HepG2 (cell line): ENCODE results near the gene SPHK1. TPM values are rescaled to one million over a fixed set of nuclear protein-coding genes. Genes with fewer than 3 reads are reported as not detected.
A peak's percentile ranks its signal among the peaks of the same experiment; 100 is the strongest.

Experiments used
- ARID2 ChIP-seq: sonication (generic); formaldehyde crosslinking; IDR thresholded peaks from 2 replicates; pipeline ENCODE4 v1.8.1; 2022; ENCODE audit warnings: mild to moderate bottlenecking, missing genetic modification reagents, borderline replicate concordance
- CBFB ChIP-seq: sonication (generic); formaldehyde crosslinking; IDR thresholded peaks from 2 replicates; pipeline ENCODE4 v1.4.0; 2020; ENCODE audit warnings: missing genetic modification reagents
- GLI4 ChIP-seq: sonication (generic); formaldehyde crosslinking; IDR thresholded peaks from 2 replicates; pipeline ENCODE4 v1.5.1; 2020; ENCODE audit warnings: missing genetic modification reagents, mild to moderate bottlenecking, moderate library complexity, borderline replicate concordance
- HNF1A ChIP-seq, 2 experiments: sonication (generic) in 1 of 2; formaldehyde crosslinking in 1 of 2; IDR thresholded peaks; 2 replicates each; pipeline versions ENCODE4 v1.4.0 to v1.6.1; 2016 to 2020; ENCODE audit warnings: borderline replicate concordance in 1 of 2, low read depth in 1 of 2, mild to moderate bottlenecking in 1 of 2, missing genetic modification reagents in 1 of 2
- ISX ChIP-seq: sonication (generic); formaldehyde crosslinking; conservative IDR thresholded peaks from 2 replicates; pipeline ENCODE4 v1.5.0; 2020; ENCODE audit warnings: missing genetic modification reagents
- MYNN ChIP-seq: sonication (generic); formaldehyde crosslinking; IDR thresholded peaks from 2 replicates; pipeline ENCODE4 v1.4.0; 2020; ENCODE audit warnings: mild to moderate bottlenecking, low read depth, missing genetic modification reagents
- PHF5A ChIP-seq: IDR thresholded peaks from one replicate; pipeline ENCODE4 v1.6.1; 2018; ENCODE audit warnings: low read depth, missing genetic modification reagents; ENCODE audit not compliant: unreplicated experiment
- SRSF9 ChIP-seq: fragments of 200-400 bp; formaldehyde crosslinking; IDR thresholded peaks from 2 replicates; pipeline ENCODE4 v1.6.1; 2018; ENCODE audit warnings: borderline replicate concordance, mild to moderate bottlenecking, low read depth, low read length; ENCODE audit not compliant: insufficient read depth, poor library complexity, severe bottlenecking
- ZFY ChIP-seq: sonication (generic); formaldehyde crosslinking; IDR thresholded peaks from 2 replicates; pipeline ENCODE4 v1.4.0; 2020; ENCODE audit warnings: missing genetic modification reagents
- ZNF276 ChIP-seq: sonication (generic); formaldehyde crosslinking; IDR thresholded peaks from 2 replicates; pipeline ENCODE4 v1.4.0; 2020; ENCODE audit warnings: mild to moderate bottlenecking, low read depth, missing genetic modification reagents
- ZNF354B ChIP-seq: sonication (generic); formaldehyde crosslinking; IDR thresholded peaks from 2 replicates; pipeline ENCODE4 v1.8.0; 2022; ENCODE audit warnings: mild to moderate bottlenecking, missing genetic modification reagents
- ZNF883 ChIP-seq: sonication (generic); formaldehyde crosslinking; IDR thresholded peaks from 2 replicates; pipeline ENCODE4 v1.5.1; 2020; ENCODE audit warnings: mild to moderate bottlenecking, missing genetic modification reagents; ENCODE audit errors: not compliant biosample characterization
- polyA plus RNA-seq, 8 experiments: library from polyadenylated mRNA; depleted of rRNA in 3 of 8; stranded (reverse) in 7 of 8; unstranded in 1 of 8; fragments of >200 nt; fragmentation: Illumina TruSeq in 4 of 8; extraction: Trizol in 4 of 8; gene quantifications; 2 replicates each; pipeline versions ENCODE4 v1.2.1 to v1.2.3, GENCODE V29; 2011 to 2016; ENCODE audit warnings: low read depth in 4 of 8, missing spikeins in 1 of 8, mixed read lengths in 1 of 8; ENCODE audit not compliant: insufficient read depth in 1 of 8
- total RNA-seq, 5 experiments: library from RNA; depleted of rRNA; stranded (reverse); fragments of >200 nt; fragmentation: Illumina TruSeq; extraction: Trizol; gene quantifications; 2 replicates each; pipeline ENCODE4 v1.2.3, GENCODE V29; 2016; ENCODE audit warnings: low read depth in 1 of 5
- TF ChIP-seq, protein P1 (sequence below): IDR thresholded peaks from 2 replicates; pipeline ENCODE4 v1.6.1; 2016; ENCODE audit warnings: low read depth, missing genetic modification reagents, missing compliant biosample characterization
- TF ChIP-seq, protein P2 (sequence below): sonication (generic); formaldehyde crosslinking; IDR thresholded peaks from 2 replicates; pipeline ENCODE4 v1.9.0; 2021; ENCODE audit warnings: missing genetic modification reagents, borderline replicate concordance

Gene SPHK1
- total and polyA plus RNA-seq, 2 of the 13 experiments (the other 11 are each of a cell fraction or from before 2014, with no cell fraction given) = 129 to 160 TPM

DNA sequence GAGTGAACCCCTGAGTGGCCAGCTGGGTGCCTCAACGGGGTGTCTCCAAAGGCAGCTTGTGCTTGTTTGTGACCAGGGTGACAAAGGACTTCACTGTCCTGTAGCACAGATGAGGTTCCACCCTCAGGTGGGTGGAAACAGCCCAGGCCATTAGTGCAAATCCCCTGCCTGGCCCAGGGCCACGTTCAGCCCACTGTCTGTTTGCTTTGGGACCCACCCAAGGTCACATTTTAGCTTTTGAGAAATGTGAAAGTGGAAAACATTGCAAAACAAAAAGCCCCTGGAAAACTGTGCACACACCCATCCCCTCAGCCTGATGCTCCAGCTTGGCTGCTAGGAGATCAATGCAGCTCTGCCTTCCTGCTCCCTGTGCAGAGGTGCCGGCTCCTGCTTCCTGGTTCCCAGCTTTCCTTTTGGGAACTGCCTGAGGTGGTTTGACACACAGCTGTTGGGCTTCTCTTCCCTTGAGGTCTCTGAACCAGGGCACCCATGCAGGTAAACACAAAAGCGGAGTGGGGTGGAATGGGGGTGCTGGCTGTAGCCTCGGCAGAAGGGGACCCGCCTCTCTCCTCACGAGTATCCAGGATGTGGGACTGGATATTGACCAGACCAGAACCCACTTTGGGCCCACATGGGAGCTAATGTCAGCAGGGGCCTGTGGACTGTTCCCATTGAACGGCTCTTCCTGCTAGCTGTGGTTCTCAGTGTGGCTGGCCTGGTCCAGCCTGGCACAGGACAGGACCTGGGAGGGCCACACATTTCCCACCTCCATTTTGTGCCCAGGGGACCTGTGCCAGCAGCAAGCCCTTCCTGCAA is 7.9 kb upstream of the SPHK1 start (continued):
- peak; percentile 73 for TF ChIP-seq HNF1A (IDR thresholded peaks at IDR 0.05; ENCODE audit: low read depth)
- TF ChIP-seq HNF1A (CRISPR knock-in tag; IDR thresholded peaks at IDR 0.05; ENCODE audit: borderline replicate concordance) = peak; percentile 93
- TF ChIP-seq, protein P1, sequence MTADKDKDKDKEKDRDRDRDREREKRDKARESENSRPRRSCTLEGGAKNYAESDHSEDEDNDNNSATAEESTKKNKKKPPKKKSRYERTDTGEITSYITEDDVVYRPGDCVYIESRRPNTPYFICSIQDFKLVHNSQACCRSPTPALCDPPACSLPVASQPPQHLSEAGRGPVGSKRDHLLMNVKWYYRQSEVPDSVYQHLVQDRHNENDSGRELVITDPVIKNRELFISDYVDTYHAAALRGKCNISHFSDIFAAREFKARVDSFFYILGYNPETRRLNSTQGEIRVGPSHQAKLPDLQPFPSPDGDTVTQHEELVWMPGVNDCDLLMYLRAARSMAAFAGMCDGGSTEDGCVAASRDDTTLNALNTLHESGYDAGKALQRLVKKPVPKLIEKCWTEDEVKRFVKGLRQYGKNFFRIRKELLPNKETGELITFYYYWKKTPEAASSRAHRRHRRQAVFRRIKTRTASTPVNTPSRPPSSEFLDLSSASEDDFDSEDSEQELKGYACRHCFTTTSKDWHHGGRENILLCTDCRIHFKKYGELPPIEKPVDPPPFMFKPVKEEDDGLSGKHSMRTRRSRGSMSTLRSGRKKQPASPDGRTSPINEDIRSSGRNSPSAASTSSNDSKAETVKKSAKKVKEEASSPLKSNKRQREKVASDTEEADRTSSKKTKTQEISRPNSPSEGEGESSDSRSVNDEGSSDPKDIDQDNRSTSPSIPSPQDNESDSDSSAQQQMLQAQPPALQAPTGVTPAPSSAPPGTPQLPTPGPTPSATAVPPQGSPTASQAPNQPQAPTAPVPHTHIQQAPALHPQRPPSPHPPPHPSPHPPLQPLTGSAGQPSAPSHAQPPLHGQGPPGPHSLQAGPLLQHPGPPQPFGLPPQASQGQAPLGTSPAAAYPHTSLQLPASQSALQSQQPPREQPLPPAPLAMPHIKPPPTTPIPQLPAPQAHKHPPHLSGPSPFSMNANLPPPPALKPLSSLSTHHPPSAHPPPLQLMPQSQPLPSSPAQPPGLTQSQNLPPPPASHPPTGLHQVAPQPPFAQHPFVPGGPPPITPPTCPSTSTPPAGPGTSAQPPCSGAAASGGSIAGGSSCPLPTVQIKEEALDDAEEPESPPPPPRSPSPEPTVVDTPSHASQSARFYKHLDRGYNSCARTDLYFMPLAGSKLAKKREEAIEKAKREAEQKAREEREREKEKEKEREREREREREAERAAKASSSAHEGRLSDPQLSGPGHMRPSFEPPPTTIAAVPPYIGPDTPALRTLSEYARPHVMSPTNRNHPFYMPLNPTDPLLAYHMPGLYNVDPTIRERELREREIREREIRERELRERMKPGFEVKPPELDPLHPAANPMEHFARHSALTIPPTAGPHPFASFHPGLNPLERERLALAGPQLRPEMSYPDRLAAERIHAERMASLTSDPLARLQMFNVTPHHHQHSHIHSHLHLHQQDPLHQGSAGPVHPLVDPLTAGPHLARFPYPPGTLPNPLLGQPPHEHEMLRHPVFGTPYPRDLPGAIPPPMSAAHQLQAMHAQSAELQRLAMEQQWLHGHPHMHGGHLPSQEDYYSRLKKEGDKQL = peak; percentile 91
- no peak for TF ChIP-seq GLI4 (CRISPR knock-in tag)
- TF ChIP-seq ZNF276 (CRISPR knock-in tag) = 0 out of 2 replicates have a peak, but pooled peaks have one; percentile 59
- no peak for TF ChIP-seq ZNF354B (CRISPR knock-in tag)
- TF ChIP-seq PHF5A (CRISPR knock-in tag) = peak; percentile 95
- peak; percentile 39; the same call in 1 of the 2 replicates for TF ChIP-seq ZFY (CRISPR knock-in tag)
- TF ChIP-seq ARID2 (CRISPR knock-in tag) = 0 out of 2 replicates have a peak, but pooled peaks have one; percentile 71
- TF ChIP-seq, protein P2, sequence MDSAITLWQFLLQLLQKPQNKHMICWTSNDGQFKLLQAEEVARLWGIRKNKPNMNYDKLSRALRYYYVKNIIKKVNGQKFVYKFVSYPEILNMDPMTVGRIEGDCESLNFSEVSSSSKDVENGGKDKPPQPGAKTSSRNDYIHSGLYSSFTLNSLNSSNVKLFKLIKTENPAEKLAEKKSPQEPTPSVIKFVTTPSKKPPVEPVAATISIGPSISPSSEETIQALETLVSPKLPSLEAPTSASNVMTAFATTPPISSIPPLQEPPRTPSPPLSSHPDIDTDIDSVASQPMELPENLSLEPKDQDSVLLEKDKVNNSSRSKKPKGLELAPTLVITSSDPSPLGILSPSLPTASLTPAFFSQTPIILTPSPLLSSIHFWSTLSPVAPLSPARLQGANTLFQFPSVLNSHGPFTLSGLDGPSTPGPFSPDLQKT (CRISPR knock-in tag) = no peak
- TF ChIP-seq SRSF9 = no peak
- TF ChIP-seq ZNF883 (CRISPR knock-in tag) = no peak
- TF ChIP-seq CBFB (CRISPR knock-in tag) = peak; percentile 87
- TF ChIP-seq ISX (CRISPR knock-in tag) = no peak
- TF ChIP-seq MYNN (CRISPR knock-in tag) = no peak; the same call in 1 of the 2 replicates
